Activated T-cell treated with anti-CD3 and anti-CD28 coated beads, Interleukin-2, amount 50 U/mL, for 72 hours (primary cell): ENCODE data around the gene ARHGEF1. TPM values are rescaled to one million over a fixed set of nuclear protein-coding genes. Genes with fewer than 3 reads are reported as not detected.
A peak's percentile ranks its signal among the peaks of the same experiment; 100 is the strongest.

Experiments used
- ATAC-seq, 2 donors: fragments of 150-1000 bp; cut with Tn5 transposase; replicated peaks in 1 of 2; 2 replicates each; pipeline ENCODE4 v1.10.0; 2021; ENCODE audit warnings: moderate library complexity in 2 of 2, mild to moderate bottlenecking in 1 of 2
- DNase-seq, 2 donors: peaks; one replicate each; pipeline ENCODE4 v3.0.0; 2021 to 2022; ENCODE audit warnings: mixed read lengths in 1 of 2
- H3K27ac Mint-ChIP-seq: one replicate; pipeline ENCODE4 v1.8.0; 2022; ENCODE audit warnings: mild to moderate bottlenecking, moderate library complexity, mixed read lengths
- H3K27me3 Mint-ChIP-seq: one replicate; pipeline ENCODE4 v1.8.0; 2022; ENCODE audit warnings: low read depth, mixed read lengths
- H3K36me3 Mint-ChIP-seq, 2 donors: one replicate each; pipeline ENCODE4 v1.8.0; 2022; ENCODE audit warnings: mixed read lengths in 2 of 2, mild to moderate bottlenecking in 1 of 2; ENCODE audit not compliant: insufficient read depth in 2 of 2
- H3K4me1 Mint-ChIP-seq: one replicate; pipeline ENCODE4 v1.8.0; 2022; ENCODE audit warnings: low read depth, mixed read lengths
- H3K4me3 Mint-ChIP-seq, 2 donors: one replicate each; pipeline ENCODE4 v1.8.0; 2022; ENCODE audit warnings: mild to moderate bottlenecking in 2 of 2, mixed read lengths in 2 of 2, moderate library complexity in 2 of 2
- H3K9me3 Mint-ChIP-seq, 2 donors: one replicate each; pipeline ENCODE4 v1.8.0; 2022; ENCODE audit warnings: mixed read lengths in 2 of 2
- total RNA-seq, 2 donors: library from RNA; stranded (reverse); gene quantifications; one replicate each; pipeline ENCODE4 v1.2.3, GENCODE V29; 2022

ARHGEF1 gene
- total RNA-seq, 2 donors from 2014 or later = 371 to 446 TPM

- Mint-ChIP-seq H3K36me3 (peaks cover 5 to 25% of the 10 kb centered on the region in 2 donors), H3K9me3 (no peaks in the 10 kb centered on the region), H3K27ac (peak overlapping the region; percentile 17), H3K4me3 (no peak overlapping the region), H3K27me3 (no peaks in the 10 kb centered on the region), H3K4me1 (peaks cover 36% of the 10 kb centered on the region)
- ATAC-seq (no peak), DNase-seq (no peak)
Measured at GRCh38 chr19:41906271-41906670, 23.3 kb downstream of the ARHGEF1 start.

GRCh38 chr19:41906916-41907680, 24.1 kb downstream of the ARHGEF1 start:
- H3K36me3 Mint-ChIP-seq = peaks cover 5 to 20% of the 10 kb centered on the region in 2 donors
- H3K4me3 Mint-ChIP-seq = no peak overlapping the region
- peak overlapping the region; percentile 17 for H3K27ac Mint-ChIP-seq
- peaks cover 39% of the 10 kb centered on the region for H3K4me1 Mint-ChIP-seq
- peaks cover 7% of the 10 kb centered on the region for H3K27me3 Mint-ChIP-seq
- no peaks in the 10 kb centered on the region for H3K9me3 Mint-ChIP-seq
- ATAC-seq (no peak), DNase-seq (no peak)

GRCh38 chr19:41907994-41908615, 25.1 kb downstream of the ARHGEF1 start:
- H3K4me1 Mint-ChIP-seq = peaks cover 39% of the 10 kb centered on the region
- peaks cover 12% of the 10 kb centered on the region for H3K27me3 Mint-ChIP-seq
- ATAC-seq = no peak
- DNase-seq = no peak
- no peak overlapping the region for H3K4me3 Mint-ChIP-seq
- H3K9me3 Mint-ChIP-seq = no peaks in the 10 kb centered on the region
- no peak overlapping the region for H3K27ac Mint-ChIP-seq
- H3K36me3 Mint-ChIP-seq = peaks cover 5 to 18% of the 10 kb centered on the region in 2 donors

- Mint-ChIP-seq H3K27me3 (peaks cover 12% of the 10 kb centered on the region), H3K9me3 (no peaks in the 10 kb centered on the region), H3K4me3 (no peak overlapping the region), H3K4me1 (peaks cover 45% of the 10 kb centered on the region), H3K27ac (no peak overlapping the region), H3K36me3 (peaks cover 3 to 14% of the 10 kb centered on the region in 2 donors)
- ATAC-seq = no peak
- no peak for DNase-seq
Measured at GRCh38 chr19:41908724-41909464, 25.9 kb downstream of the ARHGEF1 start.

- DNase-seq (no peak), ATAC-seq (no peak)
- peaks cover 3 to 9% of the 10 kb centered on the region in 2 donors for H3K36me3 Mint-ChIP-seq
- no peak overlapping the region for H3K4me3 Mint-ChIP-seq
- H3K27me3 Mint-ChIP-seq = peaks cover 12% of the 10 kb centered on the region
- no peak overlapping the region for H3K27ac Mint-ChIP-seq
- H3K4me1 Mint-ChIP-seq = peaks cover 48% of the 10 kb centered on the region
- no peaks in the 10 kb centered on the region for H3K9me3 Mint-ChIP-seq
Measured at GRCh38 chr19:41909706-41910105, 26.7 kb downstream of the ARHGEF1 start.

- Mint-ChIP-seq H3K27ac (no peak overlapping the region), H3K4me3 (no peak overlapping the region), H3K36me3 (peaks cover 3 to 8% of the 10 kb centered on the region in 2 donors), H3K9me3 (no peaks in the 10 kb centered on the region), H3K4me1 (peaks cover 42% of the 10 kb centered on the region), H3K27me3 (peaks cover 12% of the 10 kb centered on the region)
- ATAC-seq (peak in 1 of 2 donors; percentile 1), DNase-seq (no peak)
Measured at GRCh38 chr19:41910240-41910991, 27.4 kb downstream of the ARHGEF1 start.

- peak in 1 of 2 donors; percentile 8 for ATAC-seq
- no peak overlapping the region for H3K27ac Mint-ChIP-seq
- H3K4me1 Mint-ChIP-seq = peaks cover 42% of the 10 kb centered on the region
- H3K9me3 Mint-ChIP-seq = no peaks in the 10 kb centered on the region
- DNase-seq = no peak
- H3K4me3 Mint-ChIP-seq = no peak overlapping the region
- H3K27me3 Mint-ChIP-seq = peaks cover 12% of the 10 kb centered on the region
- H3K36me3 Mint-ChIP-seq = peaks cover 0 to 4% of the 10 kb centered on the region in 2 donors
Measured at GRCh38 chr19:41910992-41911888, 28.3 kb downstream of the ARHGEF1 start.

GRCh38 chr19:41911889-41912731, 29.1 kb downstream of the ARHGEF1 start:
- Mint-ChIP-seq H3K27ac (peak overlapping the region; percentile 74), H3K4me3 (peak overlapping the region in 1 of 2 donors; percentile 18), H3K36me3 (no peaks in the 10 kb centered on the region), H3K27me3 (peaks cover 12% of the 10 kb centered on the region), H3K4me1 (peaks cover 37% of the 10 kb centered on the region), H3K9me3 (no peaks in the 10 kb centered on the region)
- DNase-seq (no peak), ATAC-seq (peak; percentile 0 to 2)

- Mint-ChIP-seq H3K27ac (no peak overlapping the region), H3K36me3 (no peaks in the 10 kb centered on the region), H3K4me1 (peaks cover 37% of the 10 kb centered on the region), H3K27me3 (peaks cover 12% of the 10 kb centered on the region), H3K9me3 (no peaks in the 10 kb centered on the region), H3K4me3 (peak overlapping the region in 1 of 2 donors; percentile 29)
- DNase-seq (peak in 1 of 2 donors; percentile 44), ATAC-seq (peak; percentile 26 to 38)
Measured at GRCh38 chr19:41912899-41913537, 30.0 kb downstream of the ARHGEF1 start.

GRCh38 chr19:41913538-41914423, 30.8 kb downstream of the ARHGEF1 start:
- Mint-ChIP-seq H3K9me3 (no peaks in the 10 kb centered on the region), H3K36me3 (no peaks in the 10 kb centered on the region), H3K27ac (no peak overlapping the region), H3K27me3 (peaks cover 12% of the 10 kb centered on the region), H3K4me1 (peaks cover 37% of the 10 kb centered on the region), H3K4me3 (peak overlapping the region; percentile 27 to 48)
- ATAC-seq (peak; percentile 31 to 34), DNase-seq (no peak)
